Progenitor cell of endocrine pancreas (in vitro differentiated cells): Measurements from ENCODE around the gene NBAS. TPM values are rescaled to one million over a fixed set of nuclear protein-coding genes. Genes with fewer than 3 reads are reported as not detected.

ENCODE experiments used
- DNase-seq: peaks from one replicate; pipeline ENCODE4 v3.0.0; 2021; ENCODE audit warnings: low spot score; ENCODE audit not compliant: unreplicated experiment
- H3K27ac Mint-ChIP-seq: 2 replicates; pipeline ENCODE4 v1.8.0; 2021; ENCODE audit warnings: mild to moderate bottlenecking, moderate library complexity, mixed read lengths
- H3K27me3 Mint-ChIP-seq: 2 replicates; pipeline ENCODE4 v1.8.0; 2021; ENCODE audit warnings: mixed read lengths
- H3K36me3 Mint-ChIP-seq: 2 replicates; pipeline ENCODE4 v1.8.0; 2022; ENCODE audit warnings: mixed read lengths; ENCODE audit not compliant: insufficient read depth
- H3K4me1 Mint-ChIP-seq: 2 replicates; pipeline ENCODE4 v1.8.0; 2021; ENCODE audit warnings: low read depth, mixed read lengths
- H3K4me3 Mint-ChIP-seq: 2 replicates; pipeline ENCODE4 v1.8.0; 2021; ENCODE audit warnings: low read depth, mild to moderate bottlenecking, moderate library complexity, mixed read lengths
- H3K9me3 Mint-ChIP-seq: 2 replicates; pipeline ENCODE4 v1.8.0; 2021; ENCODE audit warnings: low read depth, mixed read lengths
- CTCF ChIP-seq: fragments of 200-600 bp; sonication (generic); IDR thresholded peaks from one replicate; pipeline ENCODE4 v1.5.0; 2021; ENCODE audit warnings: antibody characterized with exemption, mild to moderate bottlenecking; ENCODE audit not compliant: unreplicated experiment
- total RNA-seq: library from RNA; stranded (reverse); gene quantifications from 2 replicates; pipeline ENCODE4 v1.2.1, GENCODE V29; 2021

The NBAS gene
- total RNA-seq, 1 donor from 2014 or later = 63.0 TPM

DNA sequence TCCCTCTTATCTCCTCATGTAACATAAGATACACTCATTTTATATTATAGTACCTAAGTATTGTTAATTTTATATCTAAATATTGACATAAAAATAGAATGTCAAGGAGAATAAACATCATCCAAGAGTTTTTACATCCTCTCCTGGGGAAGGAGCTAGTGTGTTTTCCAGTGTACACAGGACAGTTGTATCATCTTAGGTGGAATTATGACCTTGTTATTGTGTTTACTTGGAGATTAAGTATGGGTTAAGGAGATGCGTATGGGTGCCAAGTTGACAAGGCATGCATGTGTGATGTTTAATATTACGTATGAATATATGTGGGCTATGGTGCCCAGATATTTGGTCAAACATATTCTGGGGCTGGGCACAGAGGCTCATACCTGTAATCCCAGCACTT is 19.3 kb upstream of the NBAS start:
- no peak for TF ChIP-seq CTCF
- Mint-ChIP-seq H3K4me1 (peaks cover 3% of the 10 kb centered on the region), H3K4me3 (no peak overlapping the region), H3K27ac (no peak overlapping the region), H3K9me3 (peaks cover 3% of the 10 kb centered on the region), H3K27me3 (no peaks in the 10 kb centered on the region), H3K36me3 (no peaks in the 10 kb centered on the region)
- no peak for DNase-seq

GRCh38 chr2:15579641-15580040 is 18.5 kb upstream of the NBAS start:
- Mint-ChIP-seq H3K36me3 (no peaks in the 10 kb centered on the region), H3K27ac (no peak overlapping the region), H3K9me3 (peaks cover 3% of the 10 kb centered on the region), H3K4me3 (no peak overlapping the region), H3K27me3 (no peaks in the 10 kb centered on the region), H3K4me1 (peaks cover 3% of the 10 kb centered on the region)
- no peak for DNase-seq
- no peak for TF ChIP-seq CTCF

DNA sequence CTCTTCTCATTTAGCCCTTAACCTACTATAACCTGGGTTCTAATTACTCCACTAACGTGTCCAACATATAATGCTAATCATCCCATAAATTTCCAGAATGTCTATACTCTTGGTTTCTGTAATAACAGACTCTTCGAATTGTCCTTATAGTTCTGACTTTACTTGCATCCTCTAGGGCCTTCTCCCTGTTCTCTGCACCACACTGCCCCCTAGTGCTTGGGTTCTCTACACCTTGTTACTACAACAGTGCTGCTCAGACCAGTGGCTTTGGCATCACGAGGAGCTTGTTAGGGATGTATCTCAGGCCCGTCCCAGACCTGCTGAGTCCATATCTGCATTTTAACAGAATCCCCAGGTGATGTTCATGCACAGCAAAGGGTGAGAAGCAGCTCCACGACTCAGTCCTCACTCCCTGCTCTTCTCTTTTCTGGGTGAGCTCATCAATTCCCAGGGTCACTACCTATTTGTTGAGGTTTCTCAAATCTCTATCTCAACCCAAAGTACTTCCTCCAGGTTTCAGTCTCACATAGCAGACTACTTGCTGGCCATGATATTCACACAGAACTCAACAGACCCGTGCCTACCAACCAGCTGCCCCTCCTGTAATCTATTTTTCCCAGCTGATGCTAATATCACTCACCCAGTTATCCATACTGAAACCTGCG is 16.1 kb upstream of the NBAS start:
- Mint-ChIP-seq H3K27ac (no peak overlapping the region), H3K27me3 (no peaks in the 10 kb centered on the region), H3K36me3 (no peaks in the 10 kb centered on the region), H3K4me1 (peaks cover 5% of the 10 kb centered on the region), H3K9me3 (no peaks in the 10 kb centered on the region), H3K4me3 (no peak overlapping the region)
- peak; percentile 83 for DNase-seq
- TF ChIP-seq CTCF = peak; percentile 79

DNA sequence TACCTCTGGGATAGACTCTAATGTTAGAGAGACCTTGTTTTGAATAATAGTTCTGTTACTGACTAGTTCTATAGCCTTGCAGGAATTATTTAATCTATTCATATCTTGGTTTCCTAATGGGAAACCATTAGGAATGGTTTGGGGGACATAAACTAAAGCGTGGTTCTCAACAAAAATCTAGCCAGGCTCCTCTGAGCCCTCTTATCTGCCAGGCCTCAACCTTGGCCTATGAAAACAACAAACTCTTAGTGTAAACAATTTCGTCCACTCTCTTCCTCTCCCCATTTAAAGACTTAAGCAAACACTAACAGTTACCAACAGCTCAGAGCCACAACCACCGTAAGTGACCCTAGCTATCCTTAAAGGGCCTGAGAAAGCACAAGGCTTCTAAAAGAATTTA is 10.6 kb upstream of the NBAS start:
- H3K27ac Mint-ChIP-seq = peak overlapping the region; percentile 95
- H3K36me3 Mint-ChIP-seq = no peaks in the 10 kb centered on the region
- H3K4me1 Mint-ChIP-seq = peaks cover 18% of the 10 kb centered on the region
- no peak for DNase-seq
- no peaks in the 10 kb centered on the region for H3K27me3 Mint-ChIP-seq
- no peak overlapping the region for H3K4me3 Mint-ChIP-seq
- TF ChIP-seq CTCF = no peak
- H3K9me3 Mint-ChIP-seq = no peaks in the 10 kb centered on the region

- Mint-ChIP-seq H3K4me1 (peaks cover 18% of the 10 kb centered on the region), H3K9me3 (no peaks in the 10 kb centered on the region), H3K27ac (peak overlapping the region; percentile 29)
Observed at GRCh38 chr2:15570104-15570503, 9.0 kb upstream of the NBAS start.

More at GRCh38 chr2:15570104-15570503, 9.0 kb upstream of the NBAS start:
- TF ChIP-seq CTCF = no peak
- Mint-ChIP-seq H3K4me3 (no peak overlapping the region), H3K27me3 (no peaks in the 10 kb centered on the region), H3K36me3 (no peaks in the 10 kb centered on the region)
- DNase-seq = no peak
